ENCODE measurements around the gene GBF1. TPM values are rescaled to one million over a fixed set of nuclear protein-coding genes. Genes with fewer than 3 reads are reported as not detected.

Gene GBF1
- total and polyA plus RNA-seq, 2 of the 13 experiments (the other 11 are each of a cell fraction or from before 2014, with no cell fraction given) = 17.1 to 21.9 TPM

GRCh38 chr10:102312683-102313082 is 67.4 kb downstream of the GBF1 start:
- Histone ChIP-seq H3K4me1 (ENCODE audit: insufficient read depth, low read length) (peaks cover 27% of the 10 kb centered on the region), H3K4me2 (ENCODE audit: low read depth, low read length) (no peak overlapping the region), H3K4me3 (replicated peaks in 1 of 3; ENCODE audit: insufficient read depth in 1 of 3, low read depth in 2 of 3, low read length in 3 of 3) (no peak overlapping the region), H3K27ac (ENCODE audit: extremely low read length, insufficient read depth, low read length) (no peak overlapping the region), H3K9me3 (ENCODE audit: low read length) (no peaks in the 10 kb centered on the region), H2AFZ (ENCODE audit: low read length) (no peak overlapping the region), H3K9ac (ENCODE audit: insufficient read depth, low read depth, low read length) (no peak overlapping the region), H3K36me3 (replicated peaks in 1 of 2; ENCODE audit: control insufficient read depth in 1 of 2, insufficient read depth in 2 of 2, low read length in 2 of 2) (peaks cover 3 to 5% of the 10 kb centered on the region in 2 experiments; a peak in 2 of 5 replicates), H3K27me3 (ENCODE audit: control insufficient read depth in 1 of 2, insufficient read depth in 2 of 2, low read length in 2 of 2) (no peaks in the 10 kb centered on the region; a peak in 1 of 5 replicates), H4K20me1 (ENCODE audit: insufficient read depth, low read length) (peaks cover 5% of the 10 kb centered on the region; the same call in 1 of the 2 replicates), H3K79me2 (ENCODE audit: insufficient read depth, low read length) (peaks cover 31% of the 10 kb centered on the region)
- in situ Hi-C loops (cut with HindIII; ENCODE audit: extremely low pct_ligation_motif_present, low pct_unique_long_range_greater_than_20kb) (no loop called here), intact Hi-C loops (cut with micrococcal nuclease; ENCODE audit: unreplicated experiment) (no loop called here)
- TF ChIP-seq BRD4 (CRISPR knock-in tag; IDR thresholded peaks at IDR 0.05) (no peak), ZNF547 (CRISPR knock-in tag; IDR thresholded peaks at IDR 0.05) (no peak), ZNF224 (CRISPR knock-in tag; IDR thresholded peaks at IDR 0.05) (no peak), TEAD2 (CRISPR knock-in tag; IDR thresholded peaks at IDR 0.05) (no peak), NFKBIZ (CRISPR knock-in tag; IDR thresholded peaks at IDR 0.05) (no peak), ZNF530 (CRISPR knock-in tag; IDR thresholded peaks at IDR 0.05; ENCODE audit: low read depth) (no peak), MAZ (IDR thresholded peaks at IDR 0.05; ENCODE audit: borderline replicate concordance, low read depth, low read length) (no peak), MAZ (CRISPR knock-in tag; IDR thresholded peaks at IDR 0.05; ENCODE audit: low read depth) (no peak), ZNF292 (CRISPR knock-in tag; IDR thresholded peaks at IDR 0.05; ENCODE audit: borderline replicate concordance, low read depth) (no peak), HDAC2 (CRISPR knock-in tag; IDR thresholded peaks at IDR 0.05) (no peak), ZNF335 (CRISPR knock-in tag; IDR thresholded peaks at IDR 0.05) (no peak), ATF1 (CRISPR knock-in tag; IDR thresholded peaks at IDR 0.05) (no peak), ZNF343 (CRISPR knock-in tag; IDR thresholded peaks at IDR 0.05) (no peak), KLF13 (CRISPR knock-in tag; IDR thresholded peaks at IDR 0.05) (no peak)
- no peak for DNase-seq (ENCODE audit: low spot score)
- ATAC-seq = no peak
- ChIA-PET CTCF (ENCODE audit: low intra/inter-chr PET ratio, low total read pairs) (no interaction called here), POLR2A (interaction anchor here (1.4 kb wide), 1 partner anchor 67 kb away, joined by 5 read pairs; the partner anchor contains the start of gene GBF1)
- no peak for FAIRE-seq
- WGBS (ENCODE audit: low lambda C conversion rate) = 100% methylated on average over 1 of the region's 1 CpG
- no TSS peak for BruUV-seq (replicated peaks)
